A673 (cell line): ENCODE results near the gene CFAP43. TPM values are rescaled to one million over a fixed set of nuclear protein-coding genes. Genes with fewer than 3 reads are reported as not detected.
A peak's percentile ranks its signal among the peaks of the same experiment; 100 is the strongest.

Experiments
- BruUV-seq: library from RNA; stranded (reverse); fragments of 400-500 nt; replicated peaks from 2 replicates; lab custom pipeline; 2021; lab: Mats Ljungman, UMichigan
- CTCF ChIA-PET: fragments of 300-600 bp; sonication (Branson Sonifier 250); formaldehyde crosslinking; loops from one replicate; lab custom pipeline; 2022; ENCODE audit warnings: antibody characterized with exemption; lab: Charles Lee
- POLR2A ChIA-PET: fragments of 300-600 bp; sonication (Branson Sonifier 250); formaldehyde crosslinking; loops from one replicate; lab custom pipeline; 2022; ENCODE audit warnings: antibody characterized with exemption; ENCODE audit not compliant: low non-redundant PET; lab: Charles Lee
- DNase-seq: peaks from one replicate; pipeline ENCODE4 v3.0.0-alpha.2; 2015; ENCODE audit warnings: low spot score
- H3K27ac ChIP-seq: fragments of 200-600 bp; sonication (generic); 2 replicates; pipeline ENCODE4 v1.5.1; 2016; ENCODE audit warnings: mixed run types, low read depth, mild to moderate bottlenecking, mixed read lengths, antibody characterized with exemption, low read length; ENCODE audit not compliant: poor library complexity, severe bottlenecking
- H3K27me3 ChIP-seq: fragments of 200-600 bp; sonication (generic); replicated peaks from 2 replicates; pipeline ENCODE4 v1.6.1; 2017; ENCODE audit warnings: mixed run types, low read depth, mild to moderate bottlenecking, mixed read lengths, antibody characterized with exemption, low read length; ENCODE audit not compliant: insufficient read depth, poor library complexity
- H3K36me3 ChIP-seq: fragments of 200-600 bp; sonication (generic); 2 replicates; pipeline ENCODE4 v1.6.1; 2016; ENCODE audit warnings: mixed run types, mild to moderate bottlenecking, mixed read lengths, antibody characterized with exemption, low read length; ENCODE audit not compliant: insufficient read depth, poor library complexity, severe bottlenecking
- H3K4me1 ChIP-seq: fragments of 200-600 bp; sonication (generic); 2 replicates; pipeline ENCODE4 v1.6.1; 2017; ENCODE audit warnings: mixed run types, mild to moderate bottlenecking, mixed read lengths, antibody characterized with exemption, low read length; ENCODE audit not compliant: insufficient read depth, poor library complexity, severe bottlenecking
- H3K4me3 ChIP-seq: fragments of 200-600 bp; sonication (generic); 2 replicates; pipeline ENCODE4 v1.5.1; 2016; ENCODE audit warnings: low read depth, mixed run types, mild to moderate bottlenecking, mixed read lengths, low read length; ENCODE audit not compliant: poor library complexity, severe bottlenecking
- H3K9me3 ChIP-seq: fragments of 200-600 bp; sonication (generic); 2 replicates; pipeline ENCODE4 v1.6.1; 2016; ENCODE audit warnings: mixed run types, low read depth, mild to moderate bottlenecking, mixed read lengths, antibody characterized with exemption, low read length; ENCODE audit not compliant: poor library complexity, severe bottlenecking
- EZH2 ChIP-seq: fragments of 200-600 bp; sonication (generic); IDR thresholded peaks from 2 replicates; pipeline ENCODE4 v1.6.1; 2017; ENCODE audit warnings: borderline replicate concordance, low read depth, mild to moderate bottlenecking, mixed read lengths, antibody characterized with exemption, low read length; ENCODE audit not compliant: poor library complexity, severe bottlenecking
- intact Hi-C: fragments of 100-400 bp; cut with micrococcal nuclease; formaldehyde crosslinking; loops from one replicate; pipeline ENCODE4 v1.10.0; 2022; ENCODE audit not compliant: unreplicated experiment
- total RNA-seq: library from RNA; stranded (reverse); gene quantifications from 2 replicates; pipeline ENCODE4 v1.2.3, GENCODE V29; 2021
- TF ChIP-seq, protein P1 (sequence below): fragments of 300-800, 200-600 bp; sonication (generic); conservative IDR thresholded peaks from 2 replicates; pipeline ENCODE4 v1.5.1; 2017; ENCODE audit warnings: low read depth, mild to moderate bottlenecking, antibody characterized with exemption, low read length, moderate library complexity, mixed read lengths

CFAP43 gene
- total RNA-seq, 1 experiment from 2014 or later: 0.13 TPM

- TF ChIP-seq, protein P1, sequence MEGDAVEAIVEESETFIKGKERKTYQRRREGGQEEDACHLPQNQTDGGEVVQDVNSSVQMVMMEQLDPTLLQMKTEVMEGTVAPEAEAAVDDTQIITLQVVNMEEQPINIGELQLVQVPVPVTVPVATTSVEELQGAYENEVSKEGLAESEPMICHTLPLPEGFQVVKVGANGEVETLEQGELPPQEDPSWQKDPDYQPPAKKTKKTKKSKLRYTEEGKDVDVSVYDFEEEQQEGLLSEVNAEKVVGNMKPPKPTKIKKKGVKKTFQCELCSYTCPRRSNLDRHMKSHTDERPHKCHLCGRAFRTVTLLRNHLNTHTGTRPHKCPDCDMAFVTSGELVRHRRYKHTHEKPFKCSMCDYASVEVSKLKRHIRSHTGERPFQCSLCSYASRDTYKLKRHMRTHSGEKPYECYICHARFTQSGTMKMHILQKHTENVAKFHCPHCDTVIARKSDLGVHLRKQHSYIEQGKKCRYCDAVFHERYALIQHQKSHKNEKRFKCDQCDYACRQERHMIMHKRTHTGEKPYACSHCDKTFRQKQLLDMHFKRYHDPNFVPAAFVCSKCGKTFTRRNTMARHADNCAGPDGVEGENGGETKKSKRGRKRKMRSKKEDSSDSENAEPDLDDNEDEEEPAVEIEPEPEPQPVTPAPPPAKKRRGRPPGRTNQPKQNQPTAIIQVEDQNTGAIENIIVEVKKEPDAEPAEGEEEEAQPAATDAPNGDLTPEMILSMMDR: no peak
- no peak for TF ChIP-seq EZH2
- no peaks in the 10 kb centered on the region for H3K27me3 ChIP-seq
- peaks cover 64% of the 10 kb centered on the region for H3K36me3 ChIP-seq
- H3K9me3 ChIP-seq: no peaks in the 10 kb centered on the region
- CTCF ChIA-PET: no interaction called here
- H3K27ac ChIP-seq: peak overlapping the region; percentile 66
- BruUV-seq: no TSS peak
- intact Hi-C loops: no loop called here
- no peak for DNase-seq
- H3K4me3 ChIP-seq: no peak overlapping the region
- POLR2A ChIA-PET: no interaction called here
- H3K4me1 ChIP-seq: peaks cover 34% of the 10 kb centered on the region
Observed at GRCh38 chr10:104259999-104260774, 28.0 kb upstream of the CFAP43 start.

- Histone ChIP-seq H3K4me1 (peaks cover 36% of the 10 kb centered on the region), H3K9me3 (no peaks in the 10 kb centered on the region), H3K36me3 (peaks cover 56% of the 10 kb centered on the region), H3K4me3 (no peak overlapping the region), H3K27me3 (no peaks in the 10 kb centered on the region), H3K27ac (no peak overlapping the region)
- intact Hi-C loops: no loop called here
- no peak for DNase-seq
- ChIA-PET CTCF (no interaction called here), POLR2A (no interaction called here)
- no TSS peak for BruUV-seq
- TF ChIP-seq, protein P1: no peak
- TF ChIP-seq EZH2: no peak
Observed at GRCh38 chr10:104259456-104259855, 27.3 kb upstream of the CFAP43 start.

DNA sequence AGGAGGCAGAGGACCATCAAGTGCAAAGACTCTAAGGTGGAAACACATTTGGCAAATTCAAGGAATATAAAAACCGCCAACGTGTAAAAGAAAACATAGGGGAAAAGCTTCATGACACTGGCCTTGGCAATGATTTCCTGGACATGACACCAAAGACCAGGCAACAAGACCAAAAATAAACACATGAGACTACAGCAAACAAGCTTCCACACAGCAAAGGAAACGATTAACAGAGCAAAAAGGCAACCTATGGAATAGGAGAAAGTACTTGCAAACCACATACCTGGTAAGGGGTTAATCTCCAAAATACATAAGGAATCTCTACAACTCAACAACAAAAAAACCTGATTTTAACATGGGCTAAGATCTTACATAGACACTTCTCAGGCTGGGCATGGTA lies 26.0 kb upstream of the CFAP43 start:
- peaks cover 41% of the 10 kb centered on the region for H3K4me1 ChIP-seq
- H3K27ac ChIP-seq: no peak overlapping the region
- H3K4me3 ChIP-seq: no peak overlapping the region
- intact Hi-C loops: no loop called here
- ChIA-PET CTCF (no interaction called here), POLR2A (no interaction called here)
- no peaks in the 10 kb centered on the region for H3K9me3 ChIP-seq
- TF ChIP-seq EZH2: no peak
- TF ChIP-seq, protein P1: no peak
- no peaks in the 10 kb centered on the region for H3K27me3 ChIP-seq
- no peak for DNase-seq
- BruUV-seq: no TSS peak
- peaks cover 44% of the 10 kb centered on the region for H3K36me3 ChIP-seq
